HL-60 (cell line): ENCODE measurements around the gene CEP112.

Source experiments
- DNase-seq, 2 experiments: peaks; one replicate each; pipeline ENCODE4 v3.0.0-alpha.2; 2010 to 2020; ENCODE audit warnings: low read depth in 1 of 2, low spot score in 1 of 2
- H3K27ac ChIP-seq: fragments of 250-450 bp; sonication (Bioruptor Pico); replicated peaks from 2 replicates; pipeline ENCODE4 v1.5.1; 2020; ENCODE audit warnings: mild to moderate bottlenecking, moderate library complexity
- H3K27me3 ChIP-seq: fragments of 250-450 bp; sonication (Bioruptor Pico); 2 replicates; pipeline ENCODE4 v1.5.1; 2021; ENCODE audit warnings: mild to moderate bottlenecking, moderate library complexity; ENCODE audit not compliant: insufficient read depth, poor library complexity, severe bottlenecking
- H3K4me3 ChIP-seq: replicated peaks from 2 replicates; pipeline ENCODE4 v1.5.1; 2011; ENCODE audit warnings: mild to moderate bottlenecking, control low read depth, low read length; ENCODE audit not compliant: insufficient read depth
- CTCF ChIP-seq: IDR thresholded peaks from one replicate; pipeline ENCODE4 v1.5.1; 2011; ENCODE audit warnings: low read length, control low read depth, inconsistent platforms; ENCODE audit not compliant: insufficient read depth
- GABPA ChIP-seq: IDR thresholded peaks from 2 replicates; pipeline ENCODE4 v1.6.1; 2012; ENCODE audit warnings: low read depth
- POLR2AphosphoS5 ChIP-seq: IDR thresholded peaks from 2 replicates; pipeline ENCODE4 v1.6.1; 2012; ENCODE audit warnings: low read depth
- REST ChIP-seq: IDR thresholded peaks from 2 replicates; pipeline ENCODE4 v1.6.1; 2012; ENCODE audit warnings: low read depth; ENCODE audit not compliant: insufficient replicate concordance
- SPI1 ChIP-seq: IDR thresholded peaks from 2 replicates; pipeline ENCODE4 v1.6.1; 2012; ENCODE audit warnings: low read depth, mild to moderate bottlenecking, borderline replicate concordance

Gene CEP112

GRCh38 chr17:65864394-65864793, 327.5 kb downstream of the CEP112 start:
- H3K27me3 ChIP-seq, result no peaks in the 10 kb centered on the region
- no peak for DNase-seq

GRCh38 chr17:65857718-65858117, 334.2 kb downstream of the CEP112 start:
- TF ChIP-seq POLR2AphosphoS5, result no peak
- no peak overlapping the region for H3K27ac ChIP-seq
- no peak for DNase-seq
- H3K4me3 ChIP-seq, result no peak overlapping the region
- H3K27me3 ChIP-seq, result no peaks in the 10 kb centered on the region

More at GRCh38 chr17:65864394-65864793, 327.5 kb downstream of the CEP112 start:
- no peak overlapping the region for H3K4me3 ChIP-seq
- TF ChIP-seq CTCF (no peak), SPI1 (no peak), REST (no peak), GABPA (no peak), POLR2AphosphoS5 (no peak)
- no peak overlapping the region for H3K27ac ChIP-seq

GRCh38 chr17:65856865-65857264, 335.1 kb downstream of the CEP112 start:
- DNase-seq, result no peak
- Histone ChIP-seq H3K4me3 (no peak overlapping the region), H3K27me3 (no peaks in the 10 kb centered on the region), H3K27ac (no peak overlapping the region)
- no peak for TF ChIP-seq CTCF
- no peak for TF ChIP-seq POLR2AphosphoS5
- TF ChIP-seq SPI1, result no peak
- TF ChIP-seq GABPA, result no peak

- no peaks in the 10 kb centered on the region for H3K27me3 ChIP-seq
- no peak for DNase-seq
- H3K27ac ChIP-seq, result no peak overlapping the region
- no peak overlapping the region for H3K4me3 ChIP-seq
- no peak for TF ChIP-seq GABPA
- TF ChIP-seq SPI1, result no peak
- TF ChIP-seq CTCF, result no peak
- TF ChIP-seq REST, result no peak
- TF ChIP-seq POLR2AphosphoS5, result no peak
Measured at GRCh38 chr17:65855675-65856074, 336.3 kb downstream of the CEP112 start.
